MCF 10A (cell line): Measurements from ENCODE around the gene MTMR10. TPM values are rescaled to one million over a fixed set of nuclear protein-coding genes. Genes with fewer than 3 reads are reported as not detected.

Experiments used
- BruUV-seq: library from RNA; stranded (reverse); fragments of 400-500 nt; replicated peaks from 2 replicates; lab custom pipeline; 2021; lab: Mats Ljungman, UMichigan
- CTCF ChIA-PET: fragments of 300-600 bp; sonication (Branson Sonifier 250); formaldehyde crosslinking; extraction: SDS; loops from one replicate; lab custom pipeline; 2021; ENCODE audit warnings: antibody characterized with exemption, inconsistent platforms; lab: Yijun Ruan, JAX
- POLR2A ChIA-PET: fragments of 300-600, 350-650 bp; sonication (Branson Sonifier 250); formaldehyde crosslinking; extraction: SDS; loops from one replicate; lab custom pipeline; 2020; ENCODE audit warnings: antibody characterized with exemption, inconsistent platforms; lab: Yijun Ruan, JAX
- DNase-seq: peaks from one replicate; pipeline ENCODE4 v3.0.0-alpha.2; 2018; ENCODE audit not compliant: unreplicated experiment
- H3K27ac Mint-ChIP-seq: one replicate; pipeline ENCODE4 v1.8.0; 2022; ENCODE audit warnings: mild to moderate bottlenecking, low read depth, mixed read lengths; ENCODE audit not compliant: unreplicated experiment
- H3K27me3 Mint-ChIP-seq: one replicate; pipeline ENCODE4 v1.8.0; 2022; ENCODE audit warnings: mixed read lengths; ENCODE audit not compliant: insufficient read depth, unreplicated experiment
- H3K36me3 Mint-ChIP-seq: one replicate; pipeline ENCODE4 v1.8.0; 2022; ENCODE audit warnings: mild to moderate bottlenecking, moderate library complexity, mixed read lengths; ENCODE audit not compliant: insufficient read depth, unreplicated experiment
- H3K4me1 Mint-ChIP-seq: one replicate; pipeline ENCODE4 v1.8.0; 2022; ENCODE audit warnings: mixed read lengths; ENCODE audit not compliant: insufficient read depth, unreplicated experiment
- H3K4me3 Mint-ChIP-seq: one replicate; pipeline ENCODE4 v1.8.0; 2022; ENCODE audit warnings: mild to moderate bottlenecking, moderate library complexity, mixed read lengths; ENCODE audit not compliant: unreplicated experiment
- H3K9me3 Mint-ChIP-seq: one replicate; pipeline ENCODE4 v1.8.0; 2022; ENCODE audit warnings: mixed read lengths; ENCODE audit not compliant: unreplicated experiment
- CTCF ChIP-seq: fragments of 200-600 bp; IDR thresholded peaks from one replicate; pipeline ENCODE4 v1.8.0; 2022; ENCODE audit warnings: antibody characterized with exemption, mild to moderate bottlenecking; ENCODE audit not compliant: unreplicated experiment
- intact Hi-C: fragments of 100-400 bp; cut with micrococcal nuclease; formaldehyde crosslinking; loops from 2 replicates; pipeline ENCODE4 v1.14.1; 2022
- total RNA-seq: library from RNA; stranded (reverse); gene quantifications from 2 replicates; pipeline ENCODE4 v1.2.3, GENCODE V29; 2022

MTMR10 gene
- total RNA-seq, 1 experiment from 2014 or later, result 11.4 TPM

GRCh38 chr15:30928076-30928475 is 63.4 kb downstream of the MTMR10 start:
- DNase-seq, result no peak
- ChIA-PET POLR2A (no interaction called here), CTCF (no interaction called here)
- no TSS peak for BruUV-seq
- Mint-ChIP-seq H3K36me3 (peaks cover 68% of the 10 kb centered on the region), H3K9me3 (no peaks in the 10 kb centered on the region), H3K27ac (no peak overlapping the region), H3K4me1 (peaks cover 2% of the 10 kb centered on the region), H3K4me3 (no peak overlapping the region), H3K27me3 (no peaks in the 10 kb centered on the region)
- no peak for TF ChIP-seq CTCF
- intact Hi-C loops, result no loop called here

- ChIA-PET CTCF (interaction anchor here (0.6 to 1.0 kb wide), 2 partner anchors 9 to 11 kb away, joined by 3 read pairs; no protein-coding TSS in a partner anchor), POLR2A (interaction anchor here (0.8 kb wide), 1 partner anchor 10 kb away, joined by 3 read pairs; no protein-coding TSS in a partner anchor)
- Mint-ChIP-seq H3K27ac (no peak overlapping the region), H3K4me1 (no peaks in the 10 kb centered on the region), H3K4me3 (no peak overlapping the region), H3K27me3 (no peaks in the 10 kb centered on the region), H3K36me3 (peaks cover 72% of the 10 kb centered on the region), H3K9me3 (no peaks in the 10 kb centered on the region)
- no peak for TF ChIP-seq CTCF
- DNase-seq, result no peak
- intact Hi-C loops, result no loop called here
- BruUV-seq, result no TSS peak
These were observed 64.2 kb downstream of the MTMR10 start for GRCh38 chr15:30927148-30927761.

GRCh38 chr15:30926161-30926560 is 65.3 kb downstream of the MTMR10 start:
- Mint-ChIP-seq H3K9me3 (no peaks in the 10 kb centered on the region), H3K4me1 (no peaks in the 10 kb centered on the region), H3K4me3 (no peak overlapping the region), H3K27ac (no peak overlapping the region), H3K36me3 (peaks cover 79% of the 10 kb centered on the region), H3K27me3 (no peaks in the 10 kb centered on the region)
- no TSS peak for BruUV-seq
- CTCF ChIA-PET, result interaction anchor here (0.5 kb wide), 1 partner anchor 377 kb away, joined by 5 read pairs; no protein-coding TSS in a partner anchor
- TF ChIP-seq CTCF, result no peak
- POLR2A ChIA-PET, result no interaction called here
- intact Hi-C loops, result no loop called here
- no peak for DNase-seq

GRCh38 chr15:30925686-30926085 is 65.7 kb downstream of the MTMR10 start:
- Mint-ChIP-seq H3K36me3 (peaks cover 79% of the 10 kb centered on the region), H3K27ac (no peak overlapping the region), H3K27me3 (no peaks in the 10 kb centered on the region), H3K4me1 (no peaks in the 10 kb centered on the region), H3K9me3 (no peaks in the 10 kb centered on the region), H3K4me3 (no peak overlapping the region)
- intact Hi-C loops, result no loop called here
- no TSS peak for BruUV-seq
- POLR2A ChIA-PET, result no interaction called here
- DNase-seq, result no peak
- CTCF ChIA-PET, result no interaction called here
- TF ChIP-seq CTCF, result no peak
